SKM-1 treated with dmso at 0.1 percent for 144 hours (cell line): Measurements from ENCODE around the gene CCDC184.

Experiments used
- DNase-seq: peaks from one replicate; lab custom pipeline; 2025; ENCODE audit not compliant: unreplicated experiment; lab: John Stamatoyannopoulos, UW

CCDC184 gene

GRCh38 chr12:48177982-48178381 lies 5.5 kb upstream of the CCDC184 start:
- DNase-seq: no peak

GRCh38 chr12:48179466-48179865 lies 4.0 kb upstream of the CCDC184 start:
- no peak for DNase-seq

- DNase-seq: no peak
Measured at GRCh38 chr12:48180424-48180823, 3.0 kb upstream of the CCDC184 start.

GRCh38 chr12:48180857-48181495 lies 2.5 kb upstream of the CCDC184 start:
- DNase-seq: no peak

GRCh38 chr12:48182631-48183030 lies 813 bp upstream of the CCDC184 start:
- no peak for DNase-seq

- no peak for DNase-seq
Measured at GRCh38 chr12:48183876-48184548, 568 bp downstream of the CCDC184 start.

- no peak for DNase-seq
Measured at GRCh38 chr12:48184549-48184922, 1.1 kb downstream of the CCDC184 start.

GRCh38 chr12:48185181-48185919 lies 1.9 kb downstream of the CCDC184 start:
- no peak for DNase-seq

GRCh38 chr12:48187916-48188695 lies 4.7 kb downstream of the CCDC184 start:
- DNase-seq: no peak

GRCh38 chr12:48189331-48190125 lies 6.1 kb downstream of the CCDC184 start:
- peak; percentile 16 for DNase-seq

GRCh38 chr12:48191096-48191495 lies 7.7 kb downstream of the CCDC184 start:
- no peak for DNase-seq

- no peak for DNase-seq
Measured at GRCh38 chr12:48192861-48193260, 9.4 kb downstream of the CCDC184 start.

GRCh38 chr12:48193623-48194022 lies 10.2 kb downstream of the CCDC184 start:
- DNase-seq: no peak

GRCh38 chr12:48194799-48195201 lies 11.4 kb downstream of the CCDC184 start:
- DNase-seq: no peak

- no peak for DNase-seq
Measured at GRCh38 chr12:48197549-48197970, 14.1 kb downstream of the CCDC184 start.

GRCh38 chr12:48197971-48198671 lies 14.7 kb downstream of the CCDC184 start:
- DNase-seq: peak; percentile 77

- DNase-seq: no peak
Measured at GRCh38 chr12:48198672-48198971, 15.2 kb downstream of the CCDC184 start.

GRCh38 chr12:48198985-48199384 lies 15.5 kb downstream of the CCDC184 start:
- no peak for DNase-seq

GRCh38 chr12:48199774-48200221 lies 16.4 kb downstream of the CCDC184 start:
- no peak for DNase-seq

GRCh38 chr12:48201091-48201490 lies 17.6 kb downstream of the CCDC184 start:
- no peak for DNase-seq
